Brain microvascular endothelial cell (primary cell): ENCODE results near the gene CCR3.

ENCODE experiments used
- DNase-seq: peaks from one replicate; pipeline ENCODE4 v3.0.0-alpha.2; 2020
- H3K27ac ChIP-seq: fragments of 250-450 bp; sonication (Bioruptor Pico); 2 replicates; pipeline ENCODE4 v1.5.1; 2020; ENCODE audit warnings: mild to moderate bottlenecking, moderate library complexity
- H3K27me3 ChIP-seq: fragments of 250-450 bp; sonication (Bioruptor Pico); replicated peaks from 2 replicates; pipeline ENCODE4 v1.5.1; 2020; ENCODE audit warnings: mild to moderate bottlenecking
- H3K36me3 ChIP-seq: fragments of 250-450 bp; sonication (Bioruptor Pico); replicated peaks from 2 replicates; pipeline ENCODE4 v1.5.1; 2020; ENCODE audit warnings: mild to moderate bottlenecking
- H3K4me3 ChIP-seq: 2 replicates; pipeline ENCODE4 v1.5.1; 2011; ENCODE audit warnings: low read depth, mild to moderate bottlenecking, control low read depth, low read length, moderate library complexity
- CTCF ChIP-seq: IDR thresholded peaks from 2 replicates; pipeline ENCODE4 v1.5.1; 2011; ENCODE audit warnings: low read depth, mild to moderate bottlenecking, moderate library complexity, low read length, control low read depth, inconsistent platforms; ENCODE audit errors: missing control alignments
- in situ Hi-C: cut with HindIII; loops from 2 replicates; pipeline ENCODE4 v1.10.0; 2017; ENCODE audit warnings: low sequenced_read_pairs, low pct_ligation_motif_present

Gene CCR3

DNA sequence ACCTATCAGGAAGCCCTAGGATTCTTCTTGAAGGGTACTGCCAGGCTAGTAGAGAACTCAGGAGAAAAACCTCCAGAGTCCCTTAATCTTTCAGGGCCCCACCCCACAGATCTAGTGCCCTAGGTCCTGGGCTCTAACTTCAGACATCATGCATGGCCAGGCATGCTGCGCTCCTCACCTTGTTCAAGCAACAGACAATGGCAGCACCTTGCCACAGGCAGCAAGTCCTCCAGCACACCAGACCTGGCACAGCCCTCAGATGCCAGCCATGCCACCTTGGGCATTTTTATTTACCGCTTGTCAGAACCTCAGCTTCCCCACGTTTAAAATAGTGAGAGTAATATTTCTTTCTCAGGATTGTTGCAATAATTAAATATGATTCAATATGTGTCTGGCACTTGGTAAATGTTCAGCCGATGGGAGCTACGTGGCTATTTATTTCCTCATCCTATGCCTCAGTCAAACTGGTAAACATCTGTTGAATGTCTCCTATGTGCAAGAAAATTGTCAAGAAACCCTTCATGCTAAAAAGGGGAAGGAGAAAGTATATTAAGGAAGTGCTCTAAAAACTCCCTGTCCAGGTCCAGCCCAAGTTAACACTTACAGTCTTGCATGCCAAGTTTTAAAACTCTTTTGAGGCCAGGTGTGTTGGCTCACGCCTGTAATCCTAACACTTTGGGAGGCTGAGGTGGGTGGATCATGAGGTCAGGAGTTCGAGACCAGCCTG is 19.7 kb upstream of the CCR3 start:
- no peak for TF ChIP-seq CTCF
- DNase-seq: no peak
- Histone ChIP-seq H3K27me3 (no peaks in the 10 kb centered on the region), H3K4me3 (no peak overlapping the region), H3K27ac (no peak overlapping the region), H3K36me3 (no peaks in the 10 kb centered on the region)
- in situ Hi-C loops: no loop called here

DNA sequence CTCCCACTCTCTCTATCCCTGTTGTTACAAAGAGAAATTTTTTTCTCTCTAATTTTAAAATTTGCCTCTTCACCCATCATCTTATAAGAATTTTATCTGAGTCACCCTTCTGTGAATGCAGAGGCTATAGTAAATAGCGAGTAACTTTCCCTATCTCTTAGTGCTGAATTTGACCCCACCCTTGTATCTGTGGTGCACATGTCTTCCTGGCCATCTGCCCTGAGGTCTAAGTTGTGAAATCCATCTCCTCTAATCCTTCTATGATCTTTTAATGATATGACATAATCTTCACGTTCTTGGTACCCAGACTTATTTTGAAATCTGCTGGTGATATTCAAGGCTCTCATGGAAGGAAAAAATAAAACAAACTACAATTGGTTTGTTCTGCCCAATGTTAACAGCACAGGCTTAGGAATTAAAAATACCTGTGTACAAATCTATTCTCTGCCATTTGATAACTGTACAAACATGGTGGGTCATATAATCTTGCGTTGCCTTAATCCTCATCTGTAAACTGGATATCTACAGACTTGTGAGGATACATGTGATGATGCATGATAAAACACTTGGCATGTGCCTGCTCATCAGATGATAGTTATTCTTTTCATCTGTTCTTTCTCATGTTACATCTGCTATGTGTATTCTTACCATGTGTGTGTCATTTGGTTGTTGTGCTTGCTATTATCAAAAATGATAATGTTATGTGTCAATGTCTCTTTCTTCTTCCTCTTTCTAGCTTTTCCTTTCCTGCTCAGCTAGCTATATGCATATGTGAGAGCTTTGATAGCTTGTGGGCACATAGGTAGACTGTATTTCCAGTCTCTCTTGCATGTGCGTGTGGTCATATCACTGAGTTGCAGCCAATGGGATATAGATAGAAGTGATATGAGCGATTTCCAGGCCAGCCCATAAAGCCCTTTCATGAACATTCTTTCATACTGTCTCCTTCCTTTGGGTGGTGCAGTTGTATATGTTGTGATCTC is 13.7 kb upstream of the CCR3 start:
- in situ Hi-C loops: no loop called here
- Histone ChIP-seq H3K27me3 (peaks cover 5% of the 10 kb centered on the region), H3K27ac (no peak overlapping the region), H3K4me3 (no peak overlapping the region), H3K36me3 (no peaks in the 10 kb centered on the region)
- no peak for TF ChIP-seq CTCF
- DNase-seq: peak; percentile 33

- Histone ChIP-seq H3K27me3 (peaks cover 7% of the 10 kb centered on the region), H3K4me3 (no peak overlapping the region), H3K27ac (no peak overlapping the region), H3K36me3 (no peaks in the 10 kb centered on the region)
- in situ Hi-C loops: no loop called here
- no peak for DNase-seq
- TF ChIP-seq CTCF: no peak
These were observed 10.9 kb upstream of the CCR3 start for GRCh38 chr3:46231323-46231722.

- H3K27ac ChIP-seq: no peak overlapping the region
- TF ChIP-seq CTCF: no peak
- in situ Hi-C loops: no loop called here
- DNase-seq: no peak
- peaks cover 7% of the 10 kb centered on the region for H3K27me3 ChIP-seq
- no peak overlapping the region for H3K4me3 ChIP-seq
- no peaks in the 10 kb centered on the region for H3K36me3 ChIP-seq
These were observed 9.1 kb upstream of the CCR3 start for GRCh38 chr3:46233194-46233593.

- Histone ChIP-seq H3K36me3 (no peaks in the 10 kb centered on the region), H3K4me3 (no peak overlapping the region), H3K27me3 (peaks cover 2% of the 10 kb centered on the region), H3K27ac (no peak overlapping the region)
- TF ChIP-seq CTCF: no peak
- in situ Hi-C loops: no loop called here
- DNase-seq: no peak
These were observed 6.8 kb upstream of the CCR3 start for GRCh38 chr3:46235425-46235824.
